Natural killer cell (primary cell): ENCODE measurements around the gene UROS. TPM values are rescaled to one million over a fixed set of nuclear protein-coding genes. Genes with fewer than 3 reads are reported as not detected.

Experiments
- ATAC-seq, 3 donors: fragments of 150-1000 bp in 2 of 3; fragments of 200-7000 bp in 1 of 3; cut with Tn5 transposase; 1 replicate in 1 of 3; 2 replicates in 2 of 3; pipeline ENCODE4 v1.10.0; 2021; ENCODE audit warnings: mild to moderate bottlenecking in 2 of 3, moderate library complexity in 2 of 3
- DNase-seq, 2 donors: peaks; one replicate each; pipeline versions ENCODE4 v3.0.0 to v3.0.0-alpha.2; 2013 to 2021; ENCODE audit warnings: mixed read lengths in 1 of 2
- H3K27ac ChIP-seq: one replicate; pipeline ENCODE4 v1.5.1; 2013; ENCODE audit warnings: mild to moderate bottlenecking, low read length
- H3K27me3 ChIP-seq: one replicate; pipeline ENCODE4 v1.6.1; 2013; ENCODE audit warnings: low read length; ENCODE audit not compliant: control insufficient read depth, insufficient read depth
- H3K36me3 ChIP-seq: one replicate; pipeline ENCODE4 v1.6.1; 2013; ENCODE audit warnings: low read length; ENCODE audit not compliant: control insufficient read depth, insufficient read depth
- H3K4me1 ChIP-seq: one replicate; pipeline ENCODE4 v1.6.1; 2013; ENCODE audit warnings: low read length; ENCODE audit not compliant: control insufficient read depth, insufficient read depth
- H3K4me3 ChIP-seq: one replicate; pipeline ENCODE4 v1.5.1; 2013; ENCODE audit warnings: low read length
- H3K9me3 ChIP-seq: one replicate; pipeline ENCODE4 v1.6.1; 2013; ENCODE audit warnings: low read length; ENCODE audit not compliant: control insufficient read depth, insufficient read depth
- H3K27ac Mint-ChIP-seq, 2 donors: one replicate each; pipeline ENCODE4 v1.8.0; 2022; ENCODE audit warnings: mild to moderate bottlenecking in 2 of 2, mixed read lengths in 2 of 2, moderate library complexity in 1 of 2
- H3K27me3 Mint-ChIP-seq, 2 donors: one replicate each; pipeline ENCODE4 v1.8.0; 2022; ENCODE audit warnings: low read depth in 2 of 2, mixed read lengths in 2 of 2
- H3K36me3 Mint-ChIP-seq: one replicate; pipeline ENCODE4 v1.8.0; 2022; ENCODE audit warnings: mixed read lengths
- H3K4me1 Mint-ChIP-seq, 2 donors: one replicate each; pipeline ENCODE4 v1.8.0; 2022; ENCODE audit warnings: mixed read lengths in 2 of 2
- H3K4me3 Mint-ChIP-seq: one replicate; pipeline ENCODE4 v1.8.0; 2022; ENCODE audit warnings: mild to moderate bottlenecking, moderate library complexity, mixed read lengths
- H3K9me3 Mint-ChIP-seq, 2 donors: one replicate each; pipeline ENCODE4 v1.8.0; 2022; ENCODE audit warnings: mixed read lengths in 2 of 2
- WGBS: methylation state at CpG from one replicate; pipeline ENCODE4 v1.1.7; 2013; ENCODE audit warnings: missing lambda C conversion rate; ENCODE audit not compliant: insufficient coverage; 5-methylcytosine and 5-hydroxymethylcytosine counted together
- intact Hi-C: fragments of 100-400 bp; cut with micrococcal nuclease; formaldehyde crosslinking; loops from one replicate; pipeline ENCODE4 v1.14.2; 2022
- total RNA-seq, 4 donors: library from RNA; stranded (reverse); fragments of 120-200 nt in 1 of 4; gene quantifications; one replicate each; pipeline versions ENCODE4 v1.2.3 to v1.2.4, GENCODE V29; 2013 to 2022
- TF ChIP-seq, protein P1 (sequence below): fragments of 200-600 bp; IDR thresholded peaks from one replicate; pipeline ENCODE4 v1.8.0; 2022; ENCODE audit warnings: antibody characterized with exemption

UROS gene
- total RNA-seq, 3 donors from 2014 or later (not counting 1 experiment from before 2014, with no cell fraction given), result 29.1 to 42.5 (median 35.2) TPM

DNA sequence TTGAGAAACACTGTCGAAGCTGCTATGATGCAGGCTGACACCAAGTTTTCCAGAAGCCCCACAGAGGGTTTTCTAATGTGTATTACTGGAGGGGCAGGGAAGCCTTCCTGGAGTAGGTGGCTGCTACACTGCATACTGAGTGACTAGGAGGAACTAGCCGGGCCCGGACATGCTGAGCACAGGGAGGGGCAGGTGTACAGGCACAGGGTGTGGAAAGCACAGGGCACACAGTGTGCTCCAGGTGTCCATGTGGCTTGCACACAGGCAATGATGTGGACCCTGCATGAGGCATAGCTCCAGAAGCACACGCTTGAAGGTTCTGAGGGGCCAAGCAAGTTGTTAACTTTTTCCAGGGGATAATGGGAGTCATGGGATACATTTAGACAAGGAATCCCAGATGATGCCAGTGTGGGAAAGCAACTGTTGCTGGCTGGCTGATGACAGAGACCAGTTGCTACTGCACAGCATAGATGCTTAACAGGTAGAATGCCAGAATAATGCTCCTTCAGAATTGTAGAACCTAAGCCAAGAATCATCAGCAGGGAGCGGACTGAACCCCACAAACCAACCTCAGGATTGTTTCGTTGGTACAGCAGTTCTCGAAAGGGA, 43.5 kb upstream of the UROS start:
- H3K27me3 ChIP-seq, result no peaks in the 10 kb centered on the region
- H3K36me3 Mint-ChIP-seq, result no peaks in the 10 kb centered on the region
- H3K27me3 Mint-ChIP-seq, result no peaks in the 10 kb centered on the region
- H3K27ac Mint-ChIP-seq, result no peak overlapping the region
- DNase-seq (no peak), ATAC-seq (peak in 1 of 3 donors; percentile 14)
- no peak overlapping the region for H3K4me3 ChIP-seq
- no peak overlapping the region for H3K4me3 Mint-ChIP-seq
- H3K27ac ChIP-seq, result no peak overlapping the region
- no peaks in the 10 kb centered on the region for H3K4me1 ChIP-seq
- 95% methylated on average over 7 of the region's 7 CpGs for WGBS
- TF ChIP-seq, protein P1, sequence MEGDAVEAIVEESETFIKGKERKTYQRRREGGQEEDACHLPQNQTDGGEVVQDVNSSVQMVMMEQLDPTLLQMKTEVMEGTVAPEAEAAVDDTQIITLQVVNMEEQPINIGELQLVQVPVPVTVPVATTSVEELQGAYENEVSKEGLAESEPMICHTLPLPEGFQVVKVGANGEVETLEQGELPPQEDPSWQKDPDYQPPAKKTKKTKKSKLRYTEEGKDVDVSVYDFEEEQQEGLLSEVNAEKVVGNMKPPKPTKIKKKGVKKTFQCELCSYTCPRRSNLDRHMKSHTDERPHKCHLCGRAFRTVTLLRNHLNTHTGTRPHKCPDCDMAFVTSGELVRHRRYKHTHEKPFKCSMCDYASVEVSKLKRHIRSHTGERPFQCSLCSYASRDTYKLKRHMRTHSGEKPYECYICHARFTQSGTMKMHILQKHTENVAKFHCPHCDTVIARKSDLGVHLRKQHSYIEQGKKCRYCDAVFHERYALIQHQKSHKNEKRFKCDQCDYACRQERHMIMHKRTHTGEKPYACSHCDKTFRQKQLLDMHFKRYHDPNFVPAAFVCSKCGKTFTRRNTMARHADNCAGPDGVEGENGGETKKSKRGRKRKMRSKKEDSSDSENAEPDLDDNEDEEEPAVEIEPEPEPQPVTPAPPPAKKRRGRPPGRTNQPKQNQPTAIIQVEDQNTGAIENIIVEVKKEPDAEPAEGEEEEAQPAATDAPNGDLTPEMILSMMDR, result no peak
- intact Hi-C loops, result loop anchor here (5.0 kb wide), 1 partner anchor 881 kb away; no protein-coding TSS in a partner anchor
- H3K36me3 ChIP-seq, result peaks cover 10% of the 10 kb centered on the region
- H3K9me3 ChIP-seq, result no peaks in the 10 kb centered on the region
- H3K9me3 Mint-ChIP-seq, result no peaks in the 10 kb centered on the region
- H3K4me1 Mint-ChIP-seq, result no peaks in the 10 kb centered on the region

DNA sequence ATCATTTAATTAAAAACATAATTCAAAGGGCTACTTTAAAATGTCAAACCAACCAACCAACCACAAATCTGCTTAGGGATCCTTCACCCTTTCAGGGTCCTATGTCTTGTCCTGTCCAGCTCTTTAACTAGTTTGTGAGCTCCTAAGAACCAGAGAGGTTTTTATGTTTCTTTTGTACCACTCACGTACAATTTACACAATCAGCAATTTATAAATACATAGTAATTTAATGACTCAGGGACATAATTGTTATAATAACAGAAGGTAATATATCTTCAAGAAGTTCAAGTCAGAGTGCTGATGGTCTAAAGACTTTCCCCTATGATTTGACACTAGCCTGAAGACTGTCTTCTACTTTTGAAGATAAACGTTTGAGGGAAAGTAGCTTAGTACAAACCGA, 42.1 kb upstream of the UROS start:
- Histone ChIP-seq H3K4me3 (no peak overlapping the region), H3K27ac (no peak overlapping the region), H3K4me1 (no peaks in the 10 kb centered on the region), H3K9me3 (no peaks in the 10 kb centered on the region), H3K36me3 (peaks cover 10% of the 10 kb centered on the region), H3K27me3 (no peaks in the 10 kb centered on the region)
- H3K27me3 Mint-ChIP-seq, result no peaks in the 10 kb centered on the region
- H3K27ac Mint-ChIP-seq, result no peak overlapping the region
- no peak for ATAC-seq
- 98% methylated on average over 2 of the region's 3 CpGs for WGBS
- H3K4me1 Mint-ChIP-seq, result no peaks in the 10 kb centered on the region
- intact Hi-C loops, result loop anchor here (5.0 kb wide), 1 partner anchor 882 kb away; no protein-coding TSS in a partner anchor
- H3K36me3 Mint-ChIP-seq, result no peaks in the 10 kb centered on the region
- no peak overlapping the region for H3K4me3 Mint-ChIP-seq
- no peak for DNase-seq
- TF ChIP-seq, protein P1, result no peak
- H3K9me3 Mint-ChIP-seq, result no peaks in the 10 kb centered on the region

DNA sequence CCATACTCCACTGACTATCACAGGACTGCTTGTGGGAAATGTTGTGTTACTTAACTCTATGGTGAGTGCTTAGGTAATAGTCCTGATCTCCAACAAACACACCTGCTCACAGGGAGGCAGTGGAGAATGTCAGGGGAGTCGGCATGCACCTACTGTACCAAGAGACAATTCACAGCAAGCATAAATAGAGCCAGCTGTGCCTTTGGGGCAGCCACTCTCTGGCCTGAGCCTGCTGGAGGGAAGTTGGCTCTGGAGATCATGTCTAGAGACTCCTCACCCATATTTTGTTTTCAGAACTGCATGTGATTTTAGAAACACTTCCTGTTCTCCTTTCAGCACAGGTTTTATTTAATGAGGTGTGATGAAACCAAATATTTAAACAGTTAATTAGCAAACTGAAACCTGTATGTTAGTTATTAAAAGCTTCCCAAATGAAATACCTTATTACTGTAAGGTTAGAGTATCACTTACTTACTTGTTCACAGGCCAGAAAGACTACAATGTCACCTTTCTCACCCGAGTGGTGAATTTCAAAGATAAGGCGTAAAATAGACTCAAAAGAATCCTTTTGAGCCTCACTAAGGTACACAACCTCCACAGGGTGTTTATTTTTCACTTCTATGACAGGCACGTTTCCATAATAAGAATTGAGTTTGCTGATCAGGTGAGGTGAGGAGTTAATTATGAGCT, 36.2 kb upstream of the UROS start:
- Mint-ChIP-seq H3K27me3 (no peaks in the 10 kb centered on the region), H3K27ac (no peak overlapping the region), H3K4me3 (no peak overlapping the region), H3K4me1 (no peaks in the 10 kb centered on the region), H3K9me3 (no peaks in the 10 kb centered on the region), H3K36me3 (no peaks in the 10 kb centered on the region)
- TF ChIP-seq, protein P1, result no peak
- ATAC-seq, result no peak
- intact Hi-C loops, result no loop called here
- Histone ChIP-seq H3K27me3 (no peaks in the 10 kb centered on the region), H3K9me3 (no peaks in the 10 kb centered on the region), H3K36me3 (peaks cover 2% of the 10 kb centered on the region), H3K4me3 (no peak overlapping the region), H3K4me1 (no peaks in the 10 kb centered on the region), H3K27ac (no peak overlapping the region)
- DNase-seq, result no peak
- WGBS, result 89% methylated on average over 2 of the region's 4 CpGs
